Neural cell (in vitro differentiated cells): ENCODE results near the gene KIF19.

Source experiments
- RAD21 ChIP-seq: fragments of 450-650 bp; conservative IDR thresholded peaks from 2 replicates; pipeline ENCODE4 v1.6.1; 2014; ENCODE audit warnings: antibody characterized with exemption, mild to moderate bottlenecking, moderate library complexity
- SMC3 ChIP-seq: fragments of 450-650 bp; conservative IDR thresholded peaks from 2 replicates; pipeline ENCODE4 v1.6.1; 2014; ENCODE audit warnings: antibody characterized with exemption, mild to moderate bottlenecking, moderate library complexity; ENCODE audit not compliant: poor library complexity
- TF ChIP-seq, protein P1 (sequence below): fragments of 450-650 bp; IDR thresholded peaks from 2 replicates; pipeline ENCODE4 v1.5.1; 2014; ENCODE audit warnings: antibody characterized with exemption, mild to moderate bottlenecking, moderate library complexity; ENCODE audit not compliant: poor library complexity, severe bottlenecking

DNA sequence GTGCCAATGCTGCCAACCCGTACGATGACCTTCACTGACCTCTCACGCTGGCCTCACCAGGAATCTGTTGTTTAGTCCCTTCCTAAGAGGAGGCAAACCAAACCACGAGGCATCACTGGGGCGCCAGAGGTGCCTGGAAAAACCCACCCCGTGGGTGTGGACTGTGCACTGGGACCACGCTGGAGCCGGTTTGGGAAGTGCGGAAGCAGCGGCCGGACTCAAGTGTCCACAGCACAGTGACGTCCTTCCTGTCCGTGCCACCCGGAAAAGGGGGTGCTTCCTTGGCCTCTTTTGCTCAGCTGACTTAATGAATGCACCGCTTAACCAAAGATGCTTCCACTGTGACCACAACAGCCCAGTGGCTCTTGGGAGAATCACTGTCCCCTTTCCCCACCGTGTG lies 9.0 kb upstream of the KIF19 start:
- TF ChIP-seq, protein P1, sequence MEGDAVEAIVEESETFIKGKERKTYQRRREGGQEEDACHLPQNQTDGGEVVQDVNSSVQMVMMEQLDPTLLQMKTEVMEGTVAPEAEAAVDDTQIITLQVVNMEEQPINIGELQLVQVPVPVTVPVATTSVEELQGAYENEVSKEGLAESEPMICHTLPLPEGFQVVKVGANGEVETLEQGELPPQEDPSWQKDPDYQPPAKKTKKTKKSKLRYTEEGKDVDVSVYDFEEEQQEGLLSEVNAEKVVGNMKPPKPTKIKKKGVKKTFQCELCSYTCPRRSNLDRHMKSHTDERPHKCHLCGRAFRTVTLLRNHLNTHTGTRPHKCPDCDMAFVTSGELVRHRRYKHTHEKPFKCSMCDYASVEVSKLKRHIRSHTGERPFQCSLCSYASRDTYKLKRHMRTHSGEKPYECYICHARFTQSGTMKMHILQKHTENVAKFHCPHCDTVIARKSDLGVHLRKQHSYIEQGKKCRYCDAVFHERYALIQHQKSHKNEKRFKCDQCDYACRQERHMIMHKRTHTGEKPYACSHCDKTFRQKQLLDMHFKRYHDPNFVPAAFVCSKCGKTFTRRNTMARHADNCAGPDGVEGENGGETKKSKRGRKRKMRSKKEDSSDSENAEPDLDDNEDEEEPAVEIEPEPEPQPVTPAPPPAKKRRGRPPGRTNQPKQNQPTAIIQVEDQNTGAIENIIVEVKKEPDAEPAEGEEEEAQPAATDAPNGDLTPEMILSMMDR: no peak
- TF ChIP-seq SMC3: no peak
- no peak for TF ChIP-seq RAD21
